Immature natural killer cell (primary cell): ENCODE measurements around the gene FRG1. TPM values are rescaled to one million over a fixed set of nuclear protein-coding genes. Genes with fewer than 3 reads are reported as not detected.

Experiments used
- polyA plus RNA-seq, 3 donors: library from polyadenylated mRNA; unstranded; fragments of 300-500 nt; fragmentation: Illumina TruSeq; gene quantifications; one replicate each; pipeline ENCODE4 v1.2.3, GENCODE V29; 2021

The FRG1 gene
- polyA plus RNA-seq, 3 donors from 2014 or later = 54.9 to 68.9 (median 67.3) TPM

Other genes with a start within 250 kb of the FRG1 start
- not detected for gene FRG2, start 86.4 kb downstream of the FRG1 start, polyA plus RNA-seq
- not detected for gene DBET, start 123.6 kb downstream of the FRG1 start, polyA plus RNA-seq
- gene DUX4, start 232.9 kb downstream of the FRG1 start, polyA plus RNA-seq = not detected